AG08395 (cell line): ENCODE measurements around the gene FAM90A1.
A peak's percentile ranks its signal among the peaks of the same experiment; 100 is the strongest.
"Not testable (repeated sequence)": the region's sequence is repeated elsewhere in the genome, so short reads cannot be mapped to it uniquely, and the experiment has no call there.

ENCODE experiments used
- DNase-seq: peaks from one replicate; pipeline ENCODE4 v3.0.0; 2012; ENCODE audit warnings: mixed read lengths, low spot score

FAM90A1 gene

DNA sequence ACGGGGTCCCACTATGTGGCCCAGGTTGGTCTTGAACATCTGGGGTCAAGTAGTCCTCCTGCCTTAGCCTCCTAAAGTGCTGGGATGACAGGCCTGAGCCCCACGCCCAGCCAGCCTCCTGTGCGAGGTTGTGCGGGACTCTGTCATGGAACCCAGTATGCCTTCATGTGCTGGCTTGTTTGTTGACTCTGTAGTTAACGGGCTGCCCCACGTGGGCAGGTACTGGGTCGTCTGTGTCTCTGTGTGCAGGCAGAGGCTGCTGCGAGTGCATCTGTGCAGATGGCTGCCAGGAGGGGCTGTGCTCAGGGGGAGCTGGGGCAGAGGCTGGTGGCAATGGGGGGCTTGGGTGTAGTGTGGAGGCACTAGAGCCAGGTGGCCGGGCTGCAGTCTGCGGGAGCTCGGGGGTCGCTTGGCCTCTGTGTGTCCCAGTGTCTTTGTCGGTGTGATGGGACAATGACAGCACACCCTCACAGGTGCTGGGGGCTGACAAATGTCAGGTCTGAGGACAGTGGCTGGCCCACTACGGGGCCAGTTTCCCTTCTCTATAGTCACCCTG, 6.0 kb upstream of the FAM90A1 start:
- not testable (repeated sequence) for DNase-seq

- peak; percentile 74 for DNase-seq
These were observed 4.5 kb upstream of the FAM90A1 start for GRCh38 chr12:8231666-8232608.

DNA sequence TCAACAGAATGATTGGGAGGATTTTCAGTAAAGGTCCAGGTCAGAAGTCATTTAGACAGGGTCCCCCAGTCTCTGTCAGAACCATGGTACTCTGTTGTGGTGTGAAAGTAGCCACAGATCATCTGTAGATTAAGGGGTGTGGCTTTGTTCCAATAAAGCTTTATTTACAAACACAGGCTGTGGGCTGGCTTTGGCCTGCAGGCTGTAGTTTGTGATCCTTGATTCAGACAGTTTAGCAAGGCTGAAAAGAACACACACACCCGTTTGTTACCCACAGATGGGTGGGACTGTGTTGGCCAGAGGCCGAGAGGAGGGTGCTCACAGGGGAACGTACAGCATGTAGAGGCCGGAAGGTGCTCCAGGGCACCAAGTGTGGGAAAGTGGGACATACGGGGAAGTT, 3.6 kb upstream of the FAM90A1 start:
- not testable (repeated sequence) for DNase-seq

GRCh38 chr12:8229486-8229885, 2.1 kb upstream of the FAM90A1 start:
- DNase-seq, result not testable (repeated sequence)

DNA sequence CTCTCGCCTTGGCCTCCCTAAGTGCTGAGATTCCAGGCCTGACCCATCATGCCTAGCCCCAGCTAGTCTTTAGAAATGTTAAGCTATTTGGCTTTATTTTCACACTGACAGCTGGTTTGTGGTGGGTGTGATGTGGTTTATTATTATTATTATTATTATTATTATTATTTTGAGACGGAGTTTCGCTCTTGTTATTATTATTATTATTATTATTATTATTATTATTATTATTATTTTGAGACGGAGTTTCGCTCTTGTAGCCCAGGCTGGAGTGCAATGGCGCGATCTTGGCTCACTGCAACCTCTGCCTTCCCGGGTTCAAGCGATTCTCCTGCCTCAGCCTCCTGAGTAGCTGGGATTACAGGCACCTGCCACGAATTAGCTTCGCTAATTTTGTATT, 1.2 kb upstream of the FAM90A1 start:
- DNase-seq, result not testable (repeated sequence)

DNA sequence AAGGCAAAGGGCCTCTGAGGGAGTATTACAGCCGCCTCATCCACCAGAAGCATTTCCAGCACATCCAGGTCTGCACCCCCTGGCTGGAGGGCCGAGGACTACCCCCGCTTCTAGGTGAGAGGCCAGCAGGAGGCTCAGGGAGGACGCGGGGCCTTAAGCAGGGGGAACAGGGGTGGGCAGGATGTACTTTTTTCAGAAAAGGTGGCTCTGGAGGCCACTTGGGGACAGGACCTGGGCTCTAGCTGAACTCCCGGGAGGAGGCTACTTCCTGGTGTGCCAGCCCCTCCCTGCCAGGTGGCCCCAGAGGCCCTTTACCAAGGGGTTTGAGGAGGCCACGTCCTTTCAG, 287 bp upstream of the FAM90A1 start:
- not testable (repeated sequence) for DNase-seq

DNA sequence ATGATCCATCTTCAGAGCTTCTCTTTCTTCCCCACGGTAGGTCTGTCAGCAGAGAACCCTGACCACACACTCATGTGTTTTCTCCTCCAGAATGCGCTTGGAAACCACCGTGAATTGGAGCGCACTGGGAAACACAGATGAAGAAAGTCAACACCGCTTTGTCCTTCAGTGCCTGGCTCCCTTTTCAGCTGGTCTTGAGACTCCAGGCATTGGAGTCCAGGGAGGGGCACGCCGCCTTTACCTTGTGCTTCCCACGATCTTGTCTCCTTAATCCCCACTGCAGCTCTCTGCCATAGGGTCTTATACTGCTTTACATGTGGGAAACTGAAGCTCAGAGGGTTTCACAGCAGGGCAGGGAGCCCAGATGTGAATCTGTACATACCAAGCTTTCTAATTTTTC, 1.1 kb downstream of the FAM90A1 start:
- no peak for DNase-seq

DNA sequence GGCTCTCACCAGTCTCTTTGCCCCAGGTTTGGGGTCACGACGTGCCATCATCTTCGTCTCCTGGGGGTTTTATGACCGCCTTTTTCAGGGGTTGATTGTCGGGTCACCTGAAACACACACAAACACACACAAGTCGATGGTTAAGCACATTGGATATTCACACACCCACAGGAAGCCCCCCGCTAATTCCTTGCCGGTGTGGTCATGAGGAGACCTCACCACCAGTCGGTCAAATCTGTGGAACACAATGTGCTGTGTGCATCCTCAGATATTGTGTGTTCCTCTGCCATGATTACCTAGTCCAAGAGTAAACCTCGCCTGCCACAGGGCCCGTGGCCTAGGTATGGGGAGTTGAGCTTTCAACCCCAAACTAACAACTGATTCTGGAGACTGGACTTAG, 2.6 kb downstream of the FAM90A1 start:
- not testable (repeated sequence) for DNase-seq

GRCh38 chr12:8223646-8224045, 3.8 kb downstream of the FAM90A1 start:
- DNase-seq, result not testable (repeated sequence)

DNA sequence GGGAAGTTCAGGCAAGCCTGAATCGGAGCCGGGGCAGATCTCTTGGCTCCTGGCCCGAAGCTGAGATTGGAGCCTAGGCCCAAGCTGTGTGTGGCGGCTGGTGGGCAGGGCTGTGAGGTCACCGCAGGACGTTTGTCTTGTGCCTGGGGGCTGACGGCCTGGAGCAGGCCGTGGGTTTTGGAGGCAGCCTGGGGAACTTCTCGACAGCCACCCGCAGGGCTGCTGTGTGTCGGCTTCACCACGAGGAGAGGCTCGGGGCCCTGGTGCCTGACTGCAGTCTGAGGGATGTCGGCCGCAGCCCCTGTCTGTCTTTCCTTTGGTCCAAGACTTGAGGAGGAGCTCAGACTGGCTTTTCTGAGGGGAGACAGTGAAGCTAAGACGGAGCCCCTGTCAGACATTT, 5.1 kb downstream of the FAM90A1 start:
- DNase-seq, result not testable (repeated sequence)

DNA sequence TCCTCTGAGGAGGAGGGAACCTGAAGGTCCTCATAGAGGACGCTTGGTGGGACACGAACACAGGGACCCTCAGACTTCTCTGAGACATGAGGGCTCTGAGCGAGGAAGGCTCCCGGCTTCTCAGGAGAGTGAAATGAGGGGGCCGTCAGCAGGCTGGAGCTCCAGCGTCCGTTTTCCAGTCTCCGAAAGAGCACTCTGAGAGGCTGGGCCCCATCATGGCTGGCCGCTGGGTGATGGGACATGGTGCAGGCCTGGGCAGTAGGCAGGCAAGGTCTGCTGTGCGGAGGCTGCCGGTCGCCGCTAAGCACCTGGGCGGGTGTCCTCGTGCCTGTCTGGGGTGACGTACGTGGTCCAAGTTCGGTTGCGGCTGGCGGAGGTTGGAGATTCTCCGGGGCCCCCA, 5.6 kb downstream of the FAM90A1 start:
- DNase-seq, result not testable (repeated sequence)

DNA sequence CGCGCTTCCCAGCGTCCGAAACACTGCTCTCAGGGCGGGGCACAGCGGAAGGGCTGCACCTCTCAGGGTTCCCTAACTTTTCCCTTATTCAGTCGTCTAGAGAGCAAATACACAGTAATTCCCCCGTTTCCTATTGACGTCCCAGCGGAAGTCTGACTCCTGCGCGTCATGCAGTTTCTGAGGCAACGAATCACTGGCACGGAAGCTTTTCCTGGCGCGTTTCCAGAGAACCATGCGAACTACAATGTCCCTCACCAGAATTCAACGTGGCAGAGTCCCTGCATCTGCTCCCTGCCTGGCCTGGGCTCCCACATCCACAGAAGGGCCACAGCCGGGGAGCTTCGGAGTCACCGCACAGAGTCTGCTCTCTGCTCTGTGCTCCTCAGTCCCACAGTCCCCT, 6.0 kb downstream of the FAM90A1 start:
- DNase-seq, result not testable (repeated sequence)

DNA sequence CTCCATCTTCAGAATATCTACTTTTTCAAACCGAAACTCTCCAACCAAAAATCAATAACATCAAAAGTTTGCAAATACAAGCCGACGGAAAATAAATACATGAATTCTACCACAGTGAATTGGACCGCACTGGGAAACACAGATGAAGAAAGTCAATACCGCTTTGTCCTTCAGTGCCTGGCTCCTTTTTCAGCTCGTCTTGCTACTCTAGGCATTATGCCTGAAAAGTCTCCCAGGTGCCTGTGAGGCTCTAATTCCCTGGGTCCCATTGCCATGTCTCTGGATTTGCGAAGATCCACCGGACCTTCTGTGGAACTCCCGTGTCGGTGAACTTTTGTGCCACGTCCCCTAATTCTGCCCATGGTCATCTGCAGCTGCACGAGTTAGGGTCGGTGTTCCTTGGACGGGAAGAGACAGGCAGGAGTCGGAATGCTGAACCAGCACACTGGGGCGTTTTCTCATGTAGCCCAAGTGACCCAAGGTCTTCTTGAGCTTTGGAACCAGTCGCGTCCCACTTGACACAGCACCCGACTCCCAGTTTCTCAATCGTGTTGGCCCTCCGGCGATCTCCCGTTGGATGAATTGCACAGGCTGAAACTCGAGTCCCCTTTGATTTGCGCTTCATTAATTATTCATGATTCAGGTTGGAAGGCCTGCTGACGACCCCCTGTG, 8.6 kb downstream of the FAM90A1 start:
- DNase-seq, result not testable (repeated sequence)

DNA sequence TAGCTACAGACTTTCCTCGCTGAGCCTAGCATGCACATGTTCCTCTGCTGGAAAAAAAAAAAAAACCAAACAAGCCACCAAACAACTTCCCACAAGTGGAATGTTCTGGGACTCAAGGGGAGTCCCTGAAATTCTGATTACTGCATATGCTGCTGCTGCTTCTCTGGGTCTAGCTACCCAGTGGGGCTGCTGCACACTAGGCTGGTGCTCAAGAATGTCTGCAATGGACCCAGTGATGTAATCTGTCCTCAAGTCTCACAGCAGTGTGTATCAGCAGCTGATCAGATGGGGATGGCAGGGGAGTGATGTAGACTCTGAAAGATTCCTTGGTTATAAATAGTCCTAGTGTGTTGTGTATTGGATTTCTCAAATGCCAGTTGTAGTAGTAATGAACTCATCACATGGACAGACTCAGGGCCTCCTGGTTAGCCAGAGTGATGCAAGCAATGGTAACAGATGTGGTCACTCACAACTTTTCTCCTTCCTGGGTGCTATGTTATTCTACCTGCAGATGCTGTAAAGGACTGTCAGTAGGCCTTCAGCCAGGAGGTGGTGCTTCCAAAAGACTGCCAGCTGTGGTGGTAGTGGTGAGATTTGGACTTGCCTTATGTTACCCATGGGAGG, 29.6 kb downstream of the FAM90A1 start:
- DNase-seq, result peak; percentile 54

DNA sequence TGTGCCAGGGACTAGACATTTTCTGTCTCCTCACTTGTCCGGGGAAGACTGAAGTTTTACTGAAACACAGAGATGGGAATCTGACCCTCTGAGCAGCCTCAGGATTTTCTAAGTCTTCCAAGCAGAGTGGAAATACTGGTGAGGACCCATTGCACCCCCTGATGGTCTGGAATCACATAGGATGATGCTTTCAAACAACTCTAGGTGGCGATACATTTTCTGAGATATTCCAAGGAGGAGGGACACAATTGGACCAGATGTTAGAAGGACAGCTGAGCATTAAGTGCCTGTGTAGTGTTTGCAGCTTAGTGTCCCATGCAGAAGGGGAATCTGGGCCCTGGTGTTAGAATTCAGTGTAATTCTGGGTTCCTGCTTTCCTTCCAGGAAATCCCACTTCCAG, 39.3 kb downstream of the FAM90A1 start:
- DNase-seq, result not testable (repeated sequence)

GRCh38 chr12:8184206-8184605, 43.2 kb downstream of the FAM90A1 start:
- DNase-seq, result not testable (repeated sequence)

DNA sequence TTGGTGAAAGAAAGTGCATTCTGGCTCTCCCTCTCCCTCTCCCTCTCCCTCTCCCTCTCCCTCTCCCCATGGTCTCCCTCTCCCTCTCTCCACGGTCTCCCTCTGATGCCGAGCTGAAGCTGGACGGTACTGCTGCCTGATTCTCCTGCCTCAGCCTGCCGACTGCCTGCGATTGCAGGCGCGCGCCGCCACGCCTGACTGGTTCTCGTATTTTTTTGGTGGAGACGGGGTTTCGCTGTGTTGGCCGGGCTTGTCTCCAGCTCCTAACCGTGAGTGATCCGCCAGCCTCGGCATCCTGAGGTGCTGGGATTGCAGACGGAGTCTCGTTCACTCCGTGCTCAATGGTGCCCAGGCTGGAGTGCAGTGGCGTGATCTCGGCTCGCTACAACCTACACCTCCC, 44.1 kb downstream of the FAM90A1 start:
- not testable (repeated sequence) for DNase-seq

GRCh38 chr12:8182923-8183322, 44.5 kb downstream of the FAM90A1 start:
- DNase-seq, result not testable (repeated sequence)

- not testable (repeated sequence) for DNase-seq
These were observed 46.1 kb downstream of the FAM90A1 start for GRCh38 chr12:8181271-8181670.

DNA sequence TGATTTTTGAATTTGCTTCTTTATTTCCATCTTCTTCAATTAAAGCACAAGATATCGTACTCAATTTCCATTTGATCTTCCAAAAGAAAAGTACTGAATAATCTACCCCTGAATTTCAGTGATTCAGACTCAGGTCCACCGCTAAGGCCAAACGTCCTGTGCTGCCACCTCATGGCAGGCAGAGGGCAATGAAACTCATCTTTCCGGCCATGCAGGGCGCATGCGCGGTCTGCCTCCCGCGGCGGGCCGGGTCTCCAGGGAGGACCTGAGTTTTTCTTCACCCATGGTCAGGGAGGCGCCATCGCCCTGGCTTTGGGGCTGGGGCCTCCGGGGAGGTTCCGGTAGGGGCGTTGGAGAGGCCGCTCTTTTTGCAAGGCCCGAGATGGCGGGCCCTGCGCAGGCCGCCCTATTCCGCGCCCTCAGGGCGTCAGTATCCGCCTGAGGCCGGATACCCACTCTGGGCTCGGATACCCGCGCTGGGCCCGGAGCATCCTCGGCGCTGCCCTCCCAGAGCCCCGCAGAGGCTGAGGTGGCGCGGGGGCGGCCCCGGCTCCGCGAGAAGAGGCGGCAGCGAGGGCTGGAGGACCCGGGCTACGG, 47.3 kb downstream of the FAM90A1 start:
- DNase-seq, result peak; percentile 83

DNA sequence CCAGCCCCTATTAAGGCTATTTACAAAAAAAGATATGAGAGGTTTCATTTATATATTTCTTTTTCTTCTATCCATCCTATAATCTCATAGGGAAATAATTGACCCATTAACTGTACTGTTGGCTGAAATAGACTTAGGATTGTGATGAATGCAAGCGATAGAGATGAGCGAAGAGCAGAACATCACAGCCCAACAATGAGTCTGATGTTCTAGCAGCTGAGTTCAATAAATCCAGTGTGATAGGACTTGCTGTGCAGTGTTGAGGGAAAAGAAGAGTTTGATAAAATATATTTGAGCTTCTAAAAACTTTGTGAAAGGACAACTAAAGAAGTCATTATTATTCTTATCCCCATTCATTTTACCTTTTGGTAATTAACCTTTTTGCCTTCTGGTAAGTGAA, 54.5 kb downstream of the FAM90A1 start:
- DNase-seq, result not testable (repeated sequence)
